Measurements from ENCODE around the gene ATP6AP2. TPM values are rescaled to one million over a fixed set of nuclear protein-coding genes. Genes with fewer than 3 reads are reported as not detected.
"Not testable (repeated sequence)": the region's sequence is repeated elsewhere in the genome, so short reads cannot be mapped to it uniquely, and the experiment has no call there.

Gene ATP6AP2
- total and polyA plus RNA-seq, 2 of the 13 experiments (the other 11 are each of a cell fraction or from before 2014, with no cell fraction given) = 55.6 to 108 TPM

DNA sequence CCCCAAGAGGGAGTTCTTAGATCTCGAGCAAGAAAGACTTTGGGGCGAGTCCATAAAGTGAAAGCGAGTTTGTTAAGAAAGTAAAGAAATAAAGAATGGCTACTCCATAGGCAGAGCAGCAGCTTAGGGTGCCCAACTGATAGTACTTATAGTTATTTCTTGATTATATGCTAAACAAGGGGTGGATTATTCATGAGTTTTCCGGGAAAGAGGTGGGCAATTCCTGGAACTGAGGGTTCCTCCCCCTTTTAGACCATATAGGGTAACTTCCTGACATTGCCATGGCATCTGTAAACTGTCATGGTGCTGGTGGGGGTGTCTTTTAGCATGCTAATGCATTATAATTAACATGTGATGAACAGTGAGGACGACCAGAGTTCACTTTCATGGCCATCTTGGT is 9.6 kb upstream of the ATP6AP2 start:
- FAIRE-seq; CTCF ChIA-PET (ENCODE audit: low intra/inter-chr PET ratio, low total read pairs); H3K9ac ChIP-seq (ENCODE audit: insufficient read depth, low read depth, low read length); ATAC-seq; POLR2A ChIA-PET; DNase-seq (ENCODE audit: low spot score); H3K27me3 ChIP-seq (ENCODE audit: control insufficient read depth in 1 of 2, insufficient read depth in 2 of 2, low read length in 2 of 2); H3K4me1 ChIP-seq (ENCODE audit: insufficient read depth, low read length); in situ Hi-C loops (cut with HindIII; ENCODE audit: extremely low pct_ligation_motif_present, low pct_unique_long_range_greater_than_20kb); BruUV-seq (replicated peaks); H3K36me3 ChIP-seq (replicated peaks in 1 of 2; ENCODE audit: control insufficient read depth in 1 of 2, insufficient read depth in 2 of 2, low read length in 2 of 2); H3K27ac ChIP-seq (ENCODE audit: extremely low read length, insufficient read depth, low read length); H2AFZ ChIP-seq (ENCODE audit: low read length); intact Hi-C loops (cut with micrococcal nuclease; ENCODE audit: unreplicated experiment); H3K79me2 ChIP-seq (ENCODE audit: insufficient read depth, low read length); H4K20me1 ChIP-seq (ENCODE audit: insufficient read depth, low read length); H3K9me3 ChIP-seq (ENCODE audit: low read length): not testable (repeated sequence)
- Histone ChIP-seq H3K4me3 (replicated peaks in 1 of 3; ENCODE audit: insufficient read depth in 1 of 3, low read depth in 2 of 3, low read length in 3 of 3) (peak overlapping the region in 2 of 3 experiments; percentile 16 to 40; a peak in 2 of 6 replicates), H3K4me2 (ENCODE audit: low read depth, low read length) (peak overlapping the region; percentile 55; the same call in 1 of the 2 replicates)
- WGBS (ENCODE audit: low lambda C conversion rate) = 2% methylated on average over 3 of the region's 5 CpGs

DNA sequence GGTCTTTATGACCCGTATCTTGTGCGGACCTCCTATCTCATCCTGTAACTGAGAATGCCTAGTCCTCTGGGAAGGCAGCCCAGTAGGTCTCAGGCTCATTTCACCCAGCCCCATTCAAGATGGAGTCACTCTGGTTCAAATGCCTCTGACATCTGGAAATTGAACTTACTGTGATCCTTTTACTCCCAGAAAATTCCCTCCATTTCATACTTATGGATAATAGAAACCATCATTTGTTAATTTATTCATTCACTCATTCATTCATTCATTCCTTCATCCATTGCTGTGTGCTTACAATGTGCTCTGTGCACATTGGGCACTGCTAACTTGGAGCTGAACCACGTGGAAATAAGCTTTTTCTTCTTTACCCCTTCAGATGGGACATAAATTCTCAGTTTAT is 9.2 kb upstream of the ATP6AP2 start:
- intact Hi-C loops (cut with micrococcal nuclease; ENCODE audit: unreplicated experiment) = no loop called here
- Histone ChIP-seq H3K79me2 (ENCODE audit: insufficient read depth, low read length) (no peaks in the 10 kb centered on the region), H3K4me1 (ENCODE audit: insufficient read depth, low read length) (peaks cover 9% of the 10 kb centered on the region; the same call in 1 of the 2 replicates), H3K4me3 (replicated peaks in 1 of 3; ENCODE audit: insufficient read depth in 1 of 3, low read depth in 2 of 3, low read length in 3 of 3) (no peak overlapping the region), H3K9me3 (ENCODE audit: low read length) (no peaks in the 10 kb centered on the region), H3K27me3 (ENCODE audit: control insufficient read depth in 1 of 2, insufficient read depth in 2 of 2, low read length in 2 of 2) (peaks cover 0 to 1% of the 10 kb centered on the region in 2 experiments; a peak in 1 of 5 replicates), H3K27ac (ENCODE audit: extremely low read length, insufficient read depth, low read length) (no peak overlapping the region), H3K4me2 (ENCODE audit: low read depth, low read length) (no peak overlapping the region), H2AFZ (ENCODE audit: low read length) (no peak overlapping the region), H4K20me1 (ENCODE audit: insufficient read depth, low read length) (no peaks in the 10 kb centered on the region), H3K36me3 (replicated peaks in 1 of 2; ENCODE audit: control insufficient read depth in 1 of 2, insufficient read depth in 2 of 2, low read length in 2 of 2) (no peaks in the 10 kb centered on the region), H3K9ac (ENCODE audit: insufficient read depth, low read depth, low read length) (no peak overlapping the region)
- ChIA-PET CTCF (ENCODE audit: low intra/inter-chr PET ratio, low total read pairs) (no interaction called here), POLR2A (no interaction called here)
- in situ Hi-C loops (cut with HindIII; ENCODE audit: extremely low pct_ligation_motif_present, low pct_unique_long_range_greater_than_20kb) = no loop called here
- TF ChIP-seq, protein P1, sequence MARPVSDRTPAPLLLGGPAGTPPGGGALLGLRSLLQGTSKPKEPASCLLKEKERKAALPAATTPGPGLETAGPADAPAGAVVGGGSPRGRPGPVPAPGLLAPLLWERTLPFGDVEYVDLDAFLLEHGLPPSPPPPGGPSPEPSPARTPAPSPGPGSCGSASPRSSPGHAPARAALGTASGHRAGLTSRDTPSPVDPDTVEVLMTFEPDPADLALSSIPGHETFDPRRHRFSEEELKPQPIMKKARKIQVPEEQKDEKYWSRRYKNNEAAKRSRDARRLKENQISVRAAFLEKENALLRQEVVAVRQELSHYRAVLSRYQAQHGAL (CRISPR knock-in tag; IDR thresholded peaks at IDR 0.05; ENCODE audit: not compliant biosample characterization) = no peak
- TF ChIP-seq, protein P2, sequence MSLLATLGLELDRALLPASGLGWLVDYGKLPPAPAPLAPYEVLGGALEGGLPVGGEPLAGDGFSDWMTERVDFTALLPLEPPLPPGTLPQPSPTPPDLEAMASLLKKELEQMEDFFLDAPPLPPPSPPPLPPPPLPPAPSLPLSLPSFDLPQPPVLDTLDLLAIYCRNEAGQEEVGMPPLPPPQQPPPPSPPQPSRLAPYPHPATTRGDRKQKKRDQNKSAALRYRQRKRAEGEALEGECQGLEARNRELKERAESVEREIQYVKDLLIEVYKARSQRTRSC (CRISPR knock-in tag; IDR thresholded peaks at IDR 0.05; ENCODE audit: low read depth) = no peak
- TF ChIP-seq ZNF768 (CRISPR knock-in tag; IDR thresholded peaks at IDR 0.05) (no peak), TBX3 (IDR thresholded peaks at IDR 0.05; ENCODE audit: borderline replicate concordance) (no peak), ZNF441 (CRISPR knock-in tag; IDR thresholded peaks at IDR 0.05; ENCODE audit: borderline replicate concordance) (no peak), ZC3H4 (CRISPR knock-in tag; IDR thresholded peaks at IDR 0.05; ENCODE audit: borderline replicate concordance) (no peak), ZNF652 (CRISPR knock-in tag; IDR thresholded peaks at IDR 0.05; ENCODE audit: borderline replicate concordance, low read depth) (no peak), RFXANK (CRISPR knock-in tag; IDR thresholded peaks at IDR 0.05) (no peak), SIX4 (CRISPR knock-in tag; IDR thresholded peaks at IDR 0.05) (no peak), HOXA7 (CRISPR knock-in tag; IDR thresholded peaks at IDR 0.05) (no peak), ZNF674 (CRISPR knock-in tag; IDR thresholded peaks at IDR 0.05; ENCODE audit: low read depth) (no peak), SMAD3 (CRISPR knock-in tag; IDR thresholded peaks at IDR 0.05) (no peak)
- TF ChIP-seq, protein P3, sequence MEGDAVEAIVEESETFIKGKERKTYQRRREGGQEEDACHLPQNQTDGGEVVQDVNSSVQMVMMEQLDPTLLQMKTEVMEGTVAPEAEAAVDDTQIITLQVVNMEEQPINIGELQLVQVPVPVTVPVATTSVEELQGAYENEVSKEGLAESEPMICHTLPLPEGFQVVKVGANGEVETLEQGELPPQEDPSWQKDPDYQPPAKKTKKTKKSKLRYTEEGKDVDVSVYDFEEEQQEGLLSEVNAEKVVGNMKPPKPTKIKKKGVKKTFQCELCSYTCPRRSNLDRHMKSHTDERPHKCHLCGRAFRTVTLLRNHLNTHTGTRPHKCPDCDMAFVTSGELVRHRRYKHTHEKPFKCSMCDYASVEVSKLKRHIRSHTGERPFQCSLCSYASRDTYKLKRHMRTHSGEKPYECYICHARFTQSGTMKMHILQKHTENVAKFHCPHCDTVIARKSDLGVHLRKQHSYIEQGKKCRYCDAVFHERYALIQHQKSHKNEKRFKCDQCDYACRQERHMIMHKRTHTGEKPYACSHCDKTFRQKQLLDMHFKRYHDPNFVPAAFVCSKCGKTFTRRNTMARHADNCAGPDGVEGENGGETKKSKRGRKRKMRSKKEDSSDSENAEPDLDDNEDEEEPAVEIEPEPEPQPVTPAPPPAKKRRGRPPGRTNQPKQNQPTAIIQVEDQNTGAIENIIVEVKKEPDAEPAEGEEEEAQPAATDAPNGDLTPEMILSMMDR (CRISPR knock-in tag; IDR thresholded peaks at IDR 0.05) = no peak
- WGBS (ENCODE audit: low lambda C conversion rate) = 58% methylated on average over 3 of the region's 3 CpGs
- FAIRE-seq = no peak
- no peak for DNase-seq (ENCODE audit: low spot score)
- no peak for ATAC-seq
- BruUV-seq (replicated peaks) = no TSS peak
